ENCODE data around the gene PTER. TPM values are rescaled to one million over a fixed set of nuclear protein-coding genes. Genes with fewer than 3 reads are reported as not detected.

Gene PTER
- total RNA-seq, 2 experiments from 2014 or later = 22.9 to 28.0 TPM

GRCh38 chr10:16493884-16494536 lies 57.2 kb downstream of the PTER start:
- Mint-ChIP-seq H3K4me1 (peaks cover 3% of the 10 kb centered on the region), H3K36me3 (peaks cover 39% of the 10 kb centered on the region), H3K27ac (no peak overlapping the region), H3K9me3 (no peaks in the 10 kb centered on the region), H3K27me3 (no peaks in the 10 kb centered on the region), H3K4me3 (no peak overlapping the region)
- no peak for DNase-seq

GRCh38 chr10:16497911-16498310 lies 61.1 kb downstream of the PTER start:
- Mint-ChIP-seq H3K4me3 (no peak overlapping the region), H3K9me3 (no peaks in the 10 kb centered on the region), H3K36me3 (peaks cover 29% of the 10 kb centered on the region), H3K27me3 (no peaks in the 10 kb centered on the region), H3K27ac (no peak overlapping the region), H3K4me1 (peaks cover 3% of the 10 kb centered on the region)
- no peak for DNase-seq

GRCh38 chr10:16505161-16505560 lies 68.4 kb downstream of the PTER start:
- no peak for DNase-seq
- Mint-ChIP-seq H3K4me3 (no peak overlapping the region), H3K36me3 (peaks cover 17% of the 10 kb centered on the region), H3K27me3 (no peaks in the 10 kb centered on the region), H3K9me3 (no peaks in the 10 kb centered on the region), H3K4me1 (no peaks in the 10 kb centered on the region), H3K27ac (no peak overlapping the region)

GRCh38 chr10:16509996-16510395 lies 73.2 kb downstream of the PTER start:
- Mint-ChIP-seq H3K9me3 (no peaks in the 10 kb centered on the region), H3K27ac (no peak overlapping the region), H3K4me3 (no peak overlapping the region), H3K36me3 (peaks cover 16% of the 10 kb centered on the region), H3K27me3 (no peaks in the 10 kb centered on the region), H3K4me1 (peaks cover 3% of the 10 kb centered on the region)
- no peak for DNase-seq

- H3K27me3 Mint-ChIP-seq = no peaks in the 10 kb centered on the region
- no peak for DNase-seq
- H3K9me3 Mint-ChIP-seq = no peaks in the 10 kb centered on the region
- H3K4me1 Mint-ChIP-seq = peaks cover 3% of the 10 kb centered on the region
- H3K36me3 Mint-ChIP-seq = peaks cover 16% of the 10 kb centered on the region
- no peak overlapping the region for H3K4me3 Mint-ChIP-seq
- H3K27ac Mint-ChIP-seq = no peak overlapping the region
These were observed 74.0 kb downstream of the PTER start for GRCh38 chr10:16510843-16511242.

- no peak for DNase-seq
- Mint-ChIP-seq H3K4me1 (peaks cover 6% of the 10 kb centered on the region), H3K9me3 (no peaks in the 10 kb centered on the region), H3K27me3 (peaks cover 35% of the 10 kb centered on the region), H3K36me3 (peaks cover 19% of the 10 kb centered on the region), H3K27ac (no peak overlapping the region), H3K4me3 (no peak overlapping the region)
These were observed 82.0 kb downstream of the PTER start for GRCh38 chr10:16518822-16519221.

GRCh38 chr10:16519250-16519907 lies 82.6 kb downstream of the PTER start:
- H3K4me3 Mint-ChIP-seq = peak overlapping the region; percentile 70
- H3K27me3 Mint-ChIP-seq = peaks cover 35% of the 10 kb centered on the region
- H3K4me1 Mint-ChIP-seq = peaks cover 6% of the 10 kb centered on the region
- no peak for DNase-seq
- H3K36me3 Mint-ChIP-seq = peaks cover 19% of the 10 kb centered on the region
- H3K9me3 Mint-ChIP-seq = no peaks in the 10 kb centered on the region
- H3K27ac Mint-ChIP-seq = no peak overlapping the region

- Mint-ChIP-seq H3K36me3 (peaks cover 16% of the 10 kb centered on the region), H3K27ac (no peak overlapping the region), H3K27me3 (peaks cover 38% of the 10 kb centered on the region), H3K9me3 (no peaks in the 10 kb centered on the region), H3K4me1 (peaks cover 6% of the 10 kb centered on the region), H3K4me3 (peak overlapping the region; percentile 70)
- DNase-seq = no peak
These were observed 83.4 kb downstream of the PTER start for GRCh38 chr10:16519908-16520861.

- Mint-ChIP-seq H3K27ac (no peak overlapping the region), H3K9me3 (no peaks in the 10 kb centered on the region), H3K4me3 (peak overlapping the region; percentile 34), H3K36me3 (peaks cover 16% of the 10 kb centered on the region), H3K27me3 (peaks cover 41% of the 10 kb centered on the region), H3K4me1 (peaks cover 6% of the 10 kb centered on the region)
- peak; percentile 56 for DNase-seq
These were observed 84.1 kb downstream of the PTER start for GRCh38 chr10:16520900-16521299.

GRCh38 chr10:16521311-16522016 lies 84.7 kb downstream of the PTER start, which contains the start of gene C1QL3:
Gene C1QL3, minus strand, starts transcription at chr10:16521879. Its CDS starts 814 bp downstream, at chr10:16521065.
- H3K9me3 Mint-ChIP-seq = no peaks in the 10 kb centered on the region
- peaks cover 6% of the 10 kb centered on the region for H3K4me1 Mint-ChIP-seq
- peaks cover 41% of the 10 kb centered on the region for H3K27me3 Mint-ChIP-seq
- peaks cover 16% of the 10 kb centered on the region for H3K36me3 Mint-ChIP-seq
- H3K4me3 Mint-ChIP-seq = peak within 1 kb of the TSS; percentile 81
- H3K27ac Mint-ChIP-seq = no peak within 1 kb of the TSS
- peak; percentile 41 for DNase-seq

GRCh38 chr10:16527452-16527851 lies 90.6 kb downstream of the PTER start:
- Mint-ChIP-seq H3K27me3 (peaks cover 13% of the 10 kb centered on the region), H3K9me3 (no peaks in the 10 kb centered on the region), H3K4me1 (no peaks in the 10 kb centered on the region), H3K36me3 (peaks cover 7% of the 10 kb centered on the region), H3K4me3 (no peak overlapping the region), H3K27ac (no peak overlapping the region)
- no peak for DNase-seq

GRCh38 chr10:16529853-16530252 lies 93.0 kb downstream of the PTER start:
- Mint-ChIP-seq H3K4me1 (no peaks in the 10 kb centered on the region), H3K27me3 (peaks cover 4% of the 10 kb centered on the region), H3K4me3 (no peak overlapping the region), H3K27ac (no peak overlapping the region), H3K36me3 (no peaks in the 10 kb centered on the region), H3K9me3 (no peaks in the 10 kb centered on the region)
- no peak for DNase-seq

GRCh38 chr10:16536155-16536554 lies 99.3 kb downstream of the PTER start:
- Mint-ChIP-seq H3K9me3 (no peaks in the 10 kb centered on the region), H3K27ac (no peak overlapping the region), H3K27me3 (peaks cover 15% of the 10 kb centered on the region), H3K4me3 (no peak overlapping the region), H3K4me1 (no peaks in the 10 kb centered on the region), H3K36me3 (no peaks in the 10 kb centered on the region)
- no peak for DNase-seq

- DNase-seq = no peak
- Mint-ChIP-seq H3K4me3 (no peak overlapping the region), H3K36me3 (no peaks in the 10 kb centered on the region), H3K27me3 (peaks cover 42% of the 10 kb centered on the region), H3K27ac (no peak overlapping the region), H3K9me3 (no peaks in the 10 kb centered on the region), H3K4me1 (no peaks in the 10 kb centered on the region)
These were observed 107.3 kb downstream of the PTER start for GRCh38 chr10:16544099-16544498.
